AG04450 (cell line): Measurements from ENCODE around the gene SLC39A11. TPM values are rescaled to one million over a fixed set of nuclear protein-coding genes. Genes with fewer than 3 reads are reported as not detected.

Experiments
- CTCF ChIA-PET: fragments of 300-600, 350-600 bp; formaldehyde crosslinking; extraction: SDS; loops from one replicate; lab custom pipeline; 2022; ENCODE audit warnings: antibody characterized with exemption, inconsistent platforms; lab: Charles Lee
- POLR2A ChIA-PET: fragments of 350-600 bp; formaldehyde crosslinking; extraction: SDS; loops from one replicate; lab custom pipeline; 2021; ENCODE audit warnings: antibody characterized with exemption, inconsistent platforms; lab: Yijun Ruan, JAX
- DNase-seq: peaks from one replicate; pipeline ENCODE4 v3.0.0-alpha.2; 2011; ENCODE audit warnings: low read depth, low spot score
- H3K27ac ChIP-seq: one replicate; pipeline ENCODE4 v1.5.1; 2012; ENCODE audit warnings: low read depth, low read length, control low read depth
- H3K27me3 ChIP-seq: one replicate; pipeline ENCODE4 v1.6.0; 2012; ENCODE audit warnings: low read length; ENCODE audit not compliant: control insufficient read depth, insufficient read depth
- H3K4me3 ChIP-seq: 2 replicates; pipeline ENCODE4 v1.5.1; 2011; ENCODE audit warnings: mild to moderate bottlenecking, low read depth, low read length, control low read depth
- H3K9me3 ChIP-seq: 2 replicates; pipeline ENCODE4 v1.5.1; 2012; ENCODE audit warnings: low read length; ENCODE audit not compliant: control insufficient read depth, insufficient read depth
- polyA plus RNA-seq: library from polyadenylated mRNA; depleted of rRNA; stranded (reverse); fragments of >200 nt; gene quantifications from 2 replicates; pipeline ENCODE4 v1.2.3, GENCODE V29; 2011
- TF ChIP-seq, protein P1 (sequence below): IDR thresholded peaks from 2 replicates; pipeline ENCODE4 v1.5.1; 2011; ENCODE audit warnings: low read depth, low read length, control low read depth, inconsistent platforms

SLC39A11 gene
- polyA plus RNA-seq, 1 experiment, result 18.0 TPM

GRCh38 chr17:72656130-72656763 lies 436.2 kb downstream of the SLC39A11 start:
- H3K4me3 ChIP-seq, result no peak overlapping the region
- DNase-seq, result no peak
- TF ChIP-seq, protein P1, sequence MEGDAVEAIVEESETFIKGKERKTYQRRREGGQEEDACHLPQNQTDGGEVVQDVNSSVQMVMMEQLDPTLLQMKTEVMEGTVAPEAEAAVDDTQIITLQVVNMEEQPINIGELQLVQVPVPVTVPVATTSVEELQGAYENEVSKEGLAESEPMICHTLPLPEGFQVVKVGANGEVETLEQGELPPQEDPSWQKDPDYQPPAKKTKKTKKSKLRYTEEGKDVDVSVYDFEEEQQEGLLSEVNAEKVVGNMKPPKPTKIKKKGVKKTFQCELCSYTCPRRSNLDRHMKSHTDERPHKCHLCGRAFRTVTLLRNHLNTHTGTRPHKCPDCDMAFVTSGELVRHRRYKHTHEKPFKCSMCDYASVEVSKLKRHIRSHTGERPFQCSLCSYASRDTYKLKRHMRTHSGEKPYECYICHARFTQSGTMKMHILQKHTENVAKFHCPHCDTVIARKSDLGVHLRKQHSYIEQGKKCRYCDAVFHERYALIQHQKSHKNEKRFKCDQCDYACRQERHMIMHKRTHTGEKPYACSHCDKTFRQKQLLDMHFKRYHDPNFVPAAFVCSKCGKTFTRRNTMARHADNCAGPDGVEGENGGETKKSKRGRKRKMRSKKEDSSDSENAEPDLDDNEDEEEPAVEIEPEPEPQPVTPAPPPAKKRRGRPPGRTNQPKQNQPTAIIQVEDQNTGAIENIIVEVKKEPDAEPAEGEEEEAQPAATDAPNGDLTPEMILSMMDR, result no peak
- ChIA-PET POLR2A (no interaction called here), CTCF (no interaction called here)
- H3K9me3 ChIP-seq, result no peaks in the 10 kb centered on the region
- H3K27me3 ChIP-seq, result no peaks in the 10 kb centered on the region
- H3K27ac ChIP-seq, result no peak overlapping the region

DNA sequence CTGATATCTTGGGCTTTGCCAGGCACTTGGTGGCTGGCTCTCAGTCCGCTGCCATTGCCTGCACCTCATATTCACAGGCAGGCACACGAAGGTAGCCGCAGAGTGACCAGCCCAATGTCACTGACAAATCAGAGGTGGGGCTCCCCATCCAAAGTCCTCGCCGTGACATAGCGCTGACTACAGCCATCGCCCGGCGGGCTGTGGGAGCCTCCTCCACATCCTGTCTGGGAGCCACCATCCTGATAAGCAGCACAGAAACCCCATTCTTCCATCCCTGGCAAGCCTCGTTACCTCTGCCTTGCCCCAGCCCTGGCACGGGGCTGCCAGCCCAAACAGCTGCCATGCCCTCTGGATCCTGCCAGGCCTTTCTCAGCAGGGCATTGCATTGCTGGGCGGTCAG lies 437.8 kb downstream of the SLC39A11 start:
- POLR2A ChIA-PET, result no interaction called here
- no peak for DNase-seq
- Histone ChIP-seq H3K9me3 (no peaks in the 10 kb centered on the region), H3K27me3 (no peaks in the 10 kb centered on the region), H3K27ac (no peak overlapping the region), H3K4me3 (no peak overlapping the region)
- CTCF ChIA-PET, result no interaction called here
- TF ChIP-seq, protein P1, result no peak

DNA sequence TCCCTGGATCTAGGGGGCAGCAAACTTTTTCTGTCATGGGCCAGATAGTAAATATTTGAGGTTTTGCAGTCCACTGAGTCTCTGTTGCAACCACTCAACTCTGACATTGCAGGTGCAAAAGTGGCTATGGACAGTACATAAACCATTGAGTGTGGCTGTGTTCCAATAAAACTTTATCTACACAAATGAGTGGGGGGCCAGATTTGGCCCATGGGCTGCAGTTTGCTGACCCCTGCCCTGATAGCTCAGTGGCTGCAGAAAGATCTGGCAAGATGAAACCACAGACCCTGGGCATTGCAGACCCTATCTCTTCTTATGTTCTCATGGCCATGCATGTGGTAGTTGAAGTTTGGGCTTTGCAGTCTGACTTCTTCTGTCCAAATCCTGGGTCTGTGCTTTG lies 440.5 kb downstream of the SLC39A11 start:
- H3K27me3 ChIP-seq, result no peaks in the 10 kb centered on the region
- no peak for DNase-seq
- TF ChIP-seq, protein P1, result no peak
- CTCF ChIA-PET, result no interaction called here
- H3K4me3 ChIP-seq, result no peak overlapping the region
- no peaks in the 10 kb centered on the region for H3K9me3 ChIP-seq
- H3K27ac ChIP-seq, result no peak overlapping the region
- POLR2A ChIA-PET, result interaction anchor here (0.8 kb wide), 1 partner anchor 59 kb away, joined by 3 read pairs; no protein-coding TSS in a partner anchor

DNA sequence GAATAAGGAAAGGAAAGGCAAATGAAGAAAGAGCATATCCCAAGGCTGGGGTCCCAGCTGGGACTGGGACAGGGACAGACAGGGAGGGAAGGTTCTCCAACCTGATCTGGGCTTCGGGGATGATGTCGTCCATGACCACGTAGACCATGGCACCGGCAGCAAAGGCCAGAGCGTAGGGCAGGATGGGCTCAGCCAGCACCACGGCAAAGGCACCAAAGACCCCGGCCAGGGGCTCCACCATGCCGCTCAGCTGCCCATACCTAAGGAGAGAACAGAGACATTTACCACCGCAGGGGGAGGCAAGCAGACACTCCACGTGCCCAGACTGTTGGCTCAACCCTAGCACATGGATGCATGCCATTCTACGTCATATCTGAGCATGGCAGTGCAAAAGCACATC lies 443.8 kb downstream of the SLC39A11 start:
- CTCF ChIA-PET, result interaction anchor here (0.7 to 0.8 kb wide), 2 partner anchors 89 to 408 kb away, joined by 3 to 4 read pairs; no protein-coding TSS in a partner anchor
- H3K27ac ChIP-seq, result no peak overlapping the region
- POLR2A ChIA-PET, result interaction anchor here (0.6 kb wide), 1 partner anchor 15 kb away, joined by 7 read pairs; no protein-coding TSS in a partner anchor
- H3K27me3 ChIP-seq, result no peaks in the 10 kb centered on the region
- no peak for DNase-seq
- TF ChIP-seq, protein P1, result no peak
- no peaks in the 10 kb centered on the region for H3K9me3 ChIP-seq
- H3K4me3 ChIP-seq, result no peak overlapping the region

DNA sequence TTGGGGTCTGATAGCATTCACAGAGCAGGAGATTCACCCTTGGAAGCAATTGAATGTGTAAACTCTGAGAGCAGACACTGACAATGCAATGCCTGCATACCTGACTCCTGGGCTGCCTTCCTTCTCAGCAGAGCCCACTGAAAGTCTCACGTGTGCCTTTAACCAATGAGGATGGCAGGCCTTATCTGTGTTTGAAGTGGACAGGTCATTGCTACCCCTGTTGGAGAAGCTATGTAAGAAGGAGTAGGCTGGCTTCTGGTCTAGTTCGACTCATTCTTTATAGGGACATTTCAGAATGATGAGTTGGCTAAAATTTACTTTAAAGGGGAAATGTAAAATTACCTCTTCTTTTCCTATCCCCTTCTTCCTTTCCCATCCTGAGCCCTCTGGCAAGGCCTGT lies 446.3 kb downstream of the SLC39A11 start:
- Histone ChIP-seq H3K27ac (no peak overlapping the region), H3K27me3 (no peaks in the 10 kb centered on the region), H3K9me3 (no peaks in the 10 kb centered on the region), H3K4me3 (no peak overlapping the region)
- TF ChIP-seq, protein P1, result no peak
- no peak for DNase-seq
- POLR2A ChIA-PET, result no interaction called here
- CTCF ChIA-PET, result interaction anchor here (0.6 kb wide), 1 partner anchor 48 kb away, joined by 4 read pairs; no protein-coding TSS in a partner anchor
